Endodermal cell (in vitro differentiated cells): ENCODE measurements around the gene CDC27. TPM values are rescaled to one million over a fixed set of nuclear protein-coding genes. Genes with fewer than 3 reads are reported as not detected.

Source experiments
- total RNA-seq, 2 donors: library from RNA; stranded (reverse); fragmentation: NEBNext Ultra II Directional in 1 of 2; extraction: Animal tissue kit (Norgen Biotek cat#: 25700) in 1 of 2; gene quantifications; 2 replicates in 1 of 2; 3 replicates in 1 of 2; pipeline ENCODE4 v1.2.1, GENCODE V29; 2021

CDC27 gene
- total RNA-seq, 2 donors from 2014 or later, result 72.1 to 108 TPM

Other genes with a start within 250 kb of the CDC27 start
- under 1 TPM in 1 of 2 donors, not detected in 1; 0.31 TPM for gene RPRML, start 210.0 kb downstream of the CDC27 start, total RNA-seq
- 10 to 100 TPM; 15.5 to 20.0 TPM for gene MYL4, start 20.1 kb upstream of the CDC27 start, total RNA-seq
- gene ITGB3, start 64.5 kb upstream of the CDC27 start, total RNA-seq, result under 1 TPM; 0.51 to 0.73 TPM
- 1 to 10 TPM; 4.3 to 8.9 TPM for gene EFCAB13, start 134.7 kb upstream of the CDC27 start, total RNA-seq